K562 (cell line): ENCODE measurements around the gene SLC22A1. TPM values are rescaled to one million over a fixed set of nuclear protein-coding genes. Genes with fewer than 3 reads are reported as not detected.

ENCODE experiments used
- CGGBP1 ChIP-seq: fragments of 250-450 bp; sonication (Bioruptor Pico); IDR thresholded peaks from 2 replicates; pipeline ENCODE4 v1.9.0; 2021; ENCODE audit warnings: mild to moderate bottlenecking
- CHD1 ChIP-seq: fragments of 200-600 bp; sonication (generic); IDR thresholded peaks from one replicate; pipeline ENCODE4 v1.6.1; 2012; ENCODE audit warnings: mild to moderate bottlenecking, moderate library complexity, low read length, inconsistent platforms
- HSF4 ChIP-seq: fragments of 250-450 bp; sonication (Bioruptor Pico); IDR thresholded peaks from 2 replicates; pipeline ENCODE4 v2.1.2; 2022; ENCODE audit warnings: mild to moderate bottlenecking, moderate library complexity, borderline replicate concordance
- PTBP1 ChIP-seq: fragments of 200-400 bp; formaldehyde crosslinking; IDR thresholded peaks from 2 replicates; pipeline ENCODE4 v1.6.1; 2017; ENCODE audit warnings: low read depth, low read length
- SRSF3 ChIP-seq: fragments of 200-400 bp; formaldehyde crosslinking; IDR thresholded peaks from 2 replicates; pipeline ENCODE4 v1.6.1; 2016; ENCODE audit warnings: mild to moderate bottlenecking, low read length, moderate library complexity; ENCODE audit not compliant: insufficient read depth
- STAT6 ChIP-seq: sonication (generic); formaldehyde crosslinking; IDR thresholded peaks from 2 replicates; pipeline ENCODE4 v1.8.1; 2023; ENCODE audit warnings: mild to moderate bottlenecking, missing genetic modification reagents
- ZNF766 ChIP-seq: fragments of 200-800 bp; sonication (Bioruptor generic); conservative IDR thresholded peaks from 2 replicates; pipeline ENCODE4 v1.6.1; 2016; ENCODE audit warnings: missing genetic modification characterization, missing compliant biosample characterization
- polyA plus RNA-seq, 8 experiments: library from polyadenylated mRNA; depleted of rRNA in 4 of 8; stranded (reverse) in 5 of 8; unstranded in 3 of 8; fragments of >200 nt; fragmentation: Nextera tagmentation in 2 of 8; fragmentation: Illumina TruSeq in 1 of 8; extraction: Ambion mirVana in 2 of 8; extraction: Trizol in 1 of 8; gene quantifications; 2 replicates each; pipeline versions ENCODE4 v1.2.1 to v1.2.3, GENCODE V29; 2011 to 2014; ENCODE audit warnings: inconsistent platforms in 1 of 8, missing spikeins in 1 of 8
- total RNA-seq, 7 experiments: library from RNA; depleted of rRNA in 6 of 7; stranded (reverse); fragments of >200 nt in 6 of 7; fragmentation: Illumina TruSeq in 2 of 7; extraction: Trizol in 2 of 7; gene quantifications; 2 replicates each; pipeline versions ENCODE4 v1.2.1 to v1.2.3, GENCODE V29; 2011 to 2021; ENCODE audit warnings: low replicate concordance in 1 of 7

The SLC22A1 gene
- total and polyA plus RNA-seq, 9 of the 15 experiments (the other 6 are each of a cell fraction or from before 2014, with no cell fraction given), result 0.11 to 0.60 (median 0.26) TPM; not detected in 4

- no peak for TF ChIP-seq STAT6
- TF ChIP-seq ZNF766, result no peak
- TF ChIP-seq PTBP1, result no peak
- TF ChIP-seq SRSF3, result no peak
- no peak for TF ChIP-seq CHD1
- TF ChIP-seq CGGBP1 (CRISPR knock-in tag), result no peak
- no peak for TF ChIP-seq HSF4 (CRISPR knock-in tag)
- TF ChIP-seq, all 486 proteins: peak for 31
Observed at GRCh38 chr6:160137989-160138835, 16.6 kb downstream of the SLC22A1 start (continued).
